HG03095 (cell line): ENCODE measurements around the gene ARFGEF3.
"Not testable (repeated sequence)": the region's sequence is repeated elsewhere in the genome, so short reads cannot be mapped to it uniquely, and the experiment has no call there.

Experiments
- ATAC-seq: cut with Tn5 transposase; IDR thresholded peaks from one replicate; pipeline ENCODE4 v1.9.1; 2021; ENCODE audit warnings: moderate library complexity; ENCODE audit not compliant: unreplicated experiment

Gene ARFGEF3

DNA sequence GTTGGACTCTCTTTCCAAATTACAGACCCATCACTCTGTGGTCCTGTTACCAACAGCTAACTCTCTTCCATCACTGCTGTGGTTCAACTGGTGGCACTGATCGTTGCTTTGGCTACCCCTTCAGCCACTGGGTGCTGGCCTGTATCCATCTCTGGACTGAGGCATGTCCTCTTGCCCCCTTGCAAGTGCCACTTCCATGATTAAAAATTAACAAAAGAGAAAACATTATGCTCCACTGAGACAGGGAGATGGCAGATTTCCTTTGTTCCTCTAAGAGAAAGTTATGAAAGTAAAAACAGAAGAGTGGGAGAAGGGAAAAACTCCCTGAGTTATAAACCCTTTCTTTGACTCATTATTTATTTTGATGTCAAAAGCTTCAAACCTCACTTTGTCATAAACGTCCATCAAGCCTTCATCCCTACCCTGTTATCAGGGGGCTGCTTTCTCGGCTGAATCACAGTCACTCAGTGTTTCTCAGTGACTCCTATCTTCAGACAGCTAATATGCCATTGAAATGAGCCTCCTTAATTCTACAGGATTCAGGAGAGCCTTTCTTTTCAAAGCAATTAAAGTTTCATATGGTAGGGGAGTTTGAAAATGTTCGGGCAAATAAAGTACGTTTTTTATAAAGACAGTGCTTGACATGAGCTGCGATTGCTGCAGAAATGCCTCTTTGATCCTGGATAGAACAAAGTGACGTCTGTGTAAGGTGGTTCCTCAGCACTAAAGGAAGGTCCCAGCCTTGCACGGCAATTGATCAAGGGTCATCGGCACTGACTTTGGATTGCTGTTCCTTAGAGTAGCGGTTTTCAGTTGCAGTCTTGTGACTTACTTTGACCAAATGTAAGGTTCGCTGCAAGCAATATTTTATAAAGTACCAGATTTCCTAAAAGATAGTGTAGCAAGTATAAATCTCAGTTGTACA is 106.5 kb downstream of the ARFGEF3 start:
- no peak for ATAC-seq

DNA sequence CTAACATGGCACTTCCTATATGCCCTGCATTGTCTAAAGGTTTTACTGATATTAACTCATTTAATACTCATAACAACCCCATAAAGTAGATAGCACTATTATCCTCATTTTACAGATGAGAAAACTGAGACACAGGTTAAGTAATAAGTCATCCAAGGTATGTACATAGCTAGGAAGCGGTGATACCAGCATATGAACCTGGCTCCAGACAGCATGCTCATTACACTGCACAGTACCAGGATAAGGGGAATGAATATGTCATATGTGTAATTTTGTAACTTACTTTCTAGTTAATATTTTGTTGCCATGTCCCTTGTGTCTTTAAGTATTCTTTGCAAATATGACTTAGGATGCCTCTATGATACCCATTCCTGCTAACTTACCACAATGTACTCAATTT is 109.7 kb downstream of the ARFGEF3 start:
- ATAC-seq, result no peak

DNA sequence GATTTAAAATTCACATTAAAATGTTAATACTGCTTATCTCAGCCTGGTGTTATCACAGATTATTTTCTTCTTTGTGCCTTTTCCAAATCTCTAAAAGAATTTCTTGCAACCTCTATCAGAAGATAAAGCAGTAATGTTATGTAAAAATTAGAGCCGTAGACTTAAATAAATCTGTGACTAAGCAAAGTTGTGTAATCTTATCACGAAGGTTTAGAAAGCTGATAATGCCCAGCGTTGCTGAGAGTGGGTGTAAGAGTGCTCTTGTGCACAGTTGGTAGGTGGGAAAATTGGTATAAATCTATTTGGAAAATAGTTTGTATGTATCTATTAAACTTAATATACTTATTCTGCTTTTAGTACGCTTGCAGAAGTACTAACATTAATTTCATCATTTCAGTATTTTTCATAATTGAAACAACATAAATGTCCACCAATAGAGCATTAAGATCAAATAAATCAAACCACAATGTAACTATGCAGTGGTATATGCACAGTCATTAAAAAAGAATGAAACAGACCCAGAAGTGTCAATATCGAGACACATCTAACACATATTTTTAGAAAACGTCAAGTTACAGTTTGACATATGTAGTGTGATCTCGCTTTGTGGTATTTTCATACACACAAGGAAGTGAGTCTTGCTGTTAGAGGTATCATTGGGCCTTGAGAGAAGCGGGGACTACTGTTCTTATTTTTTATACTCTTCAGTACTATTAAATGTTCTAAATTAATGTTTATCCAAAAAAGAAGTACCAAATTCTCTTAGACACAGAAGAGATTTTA is 111.0 kb downstream of the ARFGEF3 start:
- no peak for ATAC-seq

DNA sequence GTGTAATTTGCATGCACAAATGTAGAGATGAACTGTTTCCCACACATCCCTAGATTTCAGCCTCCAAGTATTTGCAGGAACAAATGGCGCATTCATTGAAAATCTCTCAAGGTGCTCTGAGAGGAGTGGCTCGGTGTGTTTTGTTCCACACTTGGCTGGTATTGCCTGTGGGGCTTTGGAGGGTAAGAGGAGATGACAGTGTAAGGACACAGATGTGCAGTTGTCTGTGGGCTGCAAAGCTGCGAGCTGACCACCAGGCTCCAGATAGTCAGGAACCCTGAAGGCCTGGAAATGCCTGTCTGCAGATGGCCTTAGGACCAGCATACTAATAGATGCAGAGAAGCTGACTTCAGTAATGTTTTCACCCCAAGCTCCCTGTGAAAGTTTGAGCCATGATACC is 114.2 kb downstream of the ARFGEF3 start:
- ATAC-seq, result no peak

DNA sequence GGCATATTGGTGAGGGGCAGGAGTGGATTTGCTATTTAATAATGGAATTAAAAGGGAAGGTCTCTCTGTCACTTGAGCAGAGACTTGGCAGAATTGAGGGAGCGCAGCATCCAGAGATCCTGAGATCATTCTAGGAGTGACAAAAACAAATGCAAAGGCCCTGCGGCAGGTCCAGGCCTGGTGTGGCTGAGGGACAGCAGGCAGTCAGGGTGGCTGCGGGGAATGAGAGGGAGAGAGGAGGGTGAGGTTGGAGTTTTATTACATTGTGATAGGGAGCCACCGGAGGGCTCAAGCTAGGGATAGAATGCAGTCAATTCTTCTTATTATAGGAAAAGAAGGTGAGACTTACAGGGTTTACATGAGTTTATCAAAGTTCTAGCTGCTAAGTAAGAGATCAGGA is 116.1 kb downstream of the ARFGEF3 start:
- no peak for ATAC-seq

DNA sequence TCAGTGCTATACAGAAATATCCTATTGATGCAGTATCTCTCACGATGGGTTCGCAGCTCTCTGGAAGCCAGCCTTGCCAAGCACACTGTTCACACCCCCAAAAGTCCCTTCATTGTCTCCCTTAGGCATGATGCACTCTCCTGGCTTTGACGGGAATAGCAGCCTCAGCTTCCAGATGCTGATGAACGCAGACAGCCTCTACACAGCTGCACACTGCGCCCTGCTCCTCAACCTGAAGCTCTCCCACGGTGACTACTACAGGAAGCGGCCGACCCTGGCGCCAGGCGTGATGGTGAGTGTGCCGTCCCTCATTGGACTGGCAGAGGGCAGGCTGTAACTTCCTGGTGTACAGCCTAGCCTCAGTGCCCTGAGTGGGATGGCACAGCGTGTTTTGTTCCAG is 116.6 kb downstream of the ARFGEF3 start:
- ATAC-seq, result no peak

DNA sequence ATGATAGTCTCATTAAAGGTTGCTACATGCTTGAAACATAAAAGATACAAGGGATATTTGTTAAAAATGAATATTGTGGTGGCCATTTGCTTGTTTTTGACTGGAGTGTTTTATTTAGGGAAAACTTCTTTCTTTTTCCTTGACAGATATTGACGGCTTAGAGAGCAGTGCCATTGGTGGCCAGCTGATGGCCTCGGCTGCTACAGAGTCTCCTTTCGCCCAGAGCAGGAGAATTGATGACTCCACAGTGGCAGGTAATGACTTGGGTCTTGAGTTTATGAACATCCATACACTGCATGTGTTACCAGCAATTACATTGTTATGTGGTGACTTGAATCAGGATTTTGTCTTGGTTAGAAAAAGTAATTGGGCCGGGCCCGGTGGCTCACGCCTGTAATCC is 124.1 kb downstream of the ARFGEF3 start:
- ATAC-seq, result no peak

DNA sequence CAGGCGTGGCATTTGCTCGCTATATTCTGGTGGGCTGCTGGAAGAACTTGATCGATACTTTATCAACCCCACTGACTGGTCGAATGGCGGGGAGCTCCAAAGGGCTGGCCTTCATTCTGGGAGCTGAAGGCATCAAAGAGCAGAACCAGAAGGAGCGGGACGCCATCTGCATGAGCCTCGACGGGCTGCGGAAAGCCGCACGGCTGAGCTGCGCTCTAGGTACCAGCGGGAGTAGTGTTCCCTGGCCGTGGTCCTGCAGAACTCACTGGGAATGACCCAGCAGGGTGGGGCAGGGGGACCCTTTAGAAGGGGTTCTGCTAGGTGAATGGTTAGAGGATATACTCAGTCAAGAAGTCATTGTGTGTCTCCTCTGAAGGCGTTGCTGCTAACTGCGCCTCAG is 125.0 kb downstream of the ARFGEF3 start:
- ATAC-seq, result no peak

DNA sequence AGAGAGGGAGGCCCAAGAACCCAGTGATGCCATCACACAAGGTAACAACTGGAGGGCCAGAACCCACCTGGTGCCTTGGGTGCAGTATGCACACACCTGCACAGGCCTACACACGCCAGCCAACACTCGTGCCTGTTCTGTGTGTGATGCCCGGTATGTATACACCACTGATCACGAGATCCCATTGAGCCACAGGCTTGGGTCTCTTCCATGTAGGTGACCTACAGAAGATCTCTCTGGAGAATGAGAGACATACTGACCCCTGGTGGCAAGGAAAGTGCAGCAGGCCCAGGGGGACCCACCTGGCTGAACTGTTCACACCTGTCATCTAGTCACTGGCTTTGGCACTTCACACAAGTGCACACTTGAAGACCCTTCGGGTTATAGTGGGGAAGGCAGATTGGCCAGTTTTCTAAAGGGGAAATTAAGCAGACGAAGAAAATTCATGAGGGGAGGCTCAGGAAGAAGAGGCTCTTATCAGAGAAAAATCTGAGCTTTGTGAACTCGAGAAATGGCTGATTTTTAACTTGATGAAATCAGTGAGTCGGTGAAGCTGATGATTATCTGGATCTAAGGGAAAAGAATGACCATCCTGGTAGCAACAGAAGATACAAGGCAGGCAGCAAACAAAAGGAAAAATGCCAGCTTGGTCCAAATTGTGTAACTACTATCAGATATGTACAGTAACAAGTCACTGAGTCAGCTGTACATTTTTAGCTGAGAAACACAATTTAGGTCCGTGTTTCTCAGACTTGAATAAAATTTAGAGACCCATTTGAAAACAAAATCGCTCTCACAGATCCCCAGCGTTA is 125.6 kb downstream of the ARFGEF3 start:
- no peak for ATAC-seq

DNA sequence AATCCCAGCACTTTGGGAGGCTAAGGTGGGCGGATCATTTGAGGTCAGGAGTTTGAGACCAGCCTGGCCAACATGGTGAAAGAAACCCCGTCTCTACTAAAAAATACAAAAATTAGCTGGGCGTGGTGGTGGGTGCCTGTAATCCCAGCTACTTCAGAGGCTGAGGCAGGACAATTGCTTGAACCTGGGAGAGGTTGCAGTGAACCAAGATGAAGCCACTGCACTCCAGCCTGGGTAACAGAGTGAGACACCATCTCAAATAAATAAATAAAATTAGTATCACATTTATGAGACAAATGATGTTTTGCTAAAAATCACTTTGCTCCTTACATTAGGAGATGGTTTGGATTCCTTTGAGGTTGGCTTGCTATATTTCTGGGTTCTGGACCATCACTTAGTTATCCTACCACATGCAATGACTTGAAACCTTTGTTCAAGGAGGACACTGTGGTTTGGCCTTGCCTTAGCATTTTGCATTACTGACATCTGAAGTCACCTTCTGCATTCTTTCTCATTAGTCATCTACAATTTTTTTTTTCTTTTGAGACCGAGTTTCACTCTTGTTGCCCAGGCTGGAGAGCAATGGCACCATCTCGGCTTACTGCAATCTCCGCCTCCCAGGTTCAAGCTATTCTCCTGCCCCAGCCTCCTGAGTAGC is 126.8 kb downstream of the ARFGEF3 start:
- ATAC-seq, result not testable (repeated sequence)

DNA sequence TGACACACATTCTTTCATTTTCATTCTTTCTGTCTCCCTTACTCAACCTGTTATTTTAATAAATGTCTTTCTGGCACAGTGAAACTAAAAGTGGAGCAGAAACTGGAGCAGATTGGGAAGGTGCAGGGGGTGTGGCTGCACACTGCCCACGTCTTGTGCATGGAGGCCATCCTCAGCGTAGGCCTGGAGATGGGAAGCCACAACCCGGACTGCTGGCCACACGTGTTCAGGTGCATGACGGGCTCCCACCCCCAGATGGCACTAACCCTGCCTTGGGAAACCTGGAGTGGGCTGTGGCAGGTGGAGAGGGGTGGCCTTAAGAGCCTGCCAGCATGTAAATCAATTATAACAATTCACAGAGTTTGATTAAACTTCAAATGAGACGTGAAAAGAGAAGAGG is 128.0 kb downstream of the ARFGEF3 start:
- ATAC-seq, result no peak

DNA sequence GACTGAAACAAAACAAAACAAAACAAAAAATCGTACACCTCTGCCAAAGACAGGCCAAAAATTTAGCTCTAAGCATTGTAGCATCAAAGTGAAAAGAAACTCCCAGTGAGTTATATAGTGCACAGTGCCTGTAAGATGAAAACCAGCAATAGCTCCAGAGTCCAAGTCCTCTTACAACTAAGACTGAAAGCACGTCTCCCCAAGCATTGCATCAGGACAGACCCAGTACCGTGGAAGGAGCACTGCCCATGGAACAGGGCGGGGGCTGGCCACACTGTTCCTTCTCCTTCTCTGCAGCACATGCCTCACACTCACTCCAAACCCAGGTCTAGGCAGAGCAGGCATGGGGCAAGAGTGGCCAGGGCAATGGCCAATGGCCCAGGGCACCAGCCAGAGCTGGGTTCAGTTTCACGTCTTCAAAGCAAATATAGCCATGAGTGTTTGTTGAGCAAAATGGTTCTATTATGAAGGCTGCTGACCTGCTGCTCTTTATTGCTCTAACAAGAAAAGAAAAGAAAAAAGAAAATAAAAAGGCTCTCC is 128.8 kb downstream of the ARFGEF3 start:
- no peak for ATAC-seq

DNA sequence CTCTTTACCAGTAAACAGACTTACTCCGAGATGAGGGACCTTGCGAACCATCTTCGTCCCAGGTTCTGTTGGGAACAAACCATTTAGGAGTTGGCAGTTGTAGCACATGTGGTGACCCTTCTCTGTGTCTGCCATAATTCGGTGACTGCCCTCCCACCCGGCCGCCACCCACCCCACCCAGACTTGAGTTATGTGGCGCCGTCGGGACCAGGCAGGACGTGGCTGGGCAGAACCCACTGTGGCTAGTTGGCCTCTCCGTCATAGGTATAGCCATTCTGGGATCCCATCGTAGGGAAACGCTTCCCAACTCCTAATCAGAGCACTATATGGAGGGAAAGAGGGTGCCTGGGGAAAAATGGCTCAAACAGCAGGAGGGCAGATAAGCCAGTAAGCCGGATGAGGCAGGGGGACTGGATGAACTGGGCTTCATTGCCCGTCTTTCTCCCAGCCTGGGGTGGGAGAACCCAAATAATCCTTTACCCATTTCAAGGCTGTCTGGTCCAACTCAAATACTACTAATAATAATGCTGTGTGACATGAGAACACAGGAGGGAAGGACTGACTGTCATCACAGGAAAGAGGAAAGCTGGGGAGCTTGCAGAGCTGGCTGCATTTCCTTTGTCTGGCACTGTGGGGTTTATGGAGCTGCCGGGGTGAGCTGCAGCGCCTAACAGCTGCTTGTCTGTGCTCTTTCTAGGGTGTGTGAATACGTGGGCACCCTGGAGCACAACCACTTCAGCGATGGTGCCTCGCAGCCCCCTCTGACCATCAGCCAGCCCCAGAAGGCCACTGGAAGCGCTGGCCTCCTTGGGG is 129.5 kb downstream of the ARFGEF3 start:
- ATAC-seq, result no peak

DNA sequence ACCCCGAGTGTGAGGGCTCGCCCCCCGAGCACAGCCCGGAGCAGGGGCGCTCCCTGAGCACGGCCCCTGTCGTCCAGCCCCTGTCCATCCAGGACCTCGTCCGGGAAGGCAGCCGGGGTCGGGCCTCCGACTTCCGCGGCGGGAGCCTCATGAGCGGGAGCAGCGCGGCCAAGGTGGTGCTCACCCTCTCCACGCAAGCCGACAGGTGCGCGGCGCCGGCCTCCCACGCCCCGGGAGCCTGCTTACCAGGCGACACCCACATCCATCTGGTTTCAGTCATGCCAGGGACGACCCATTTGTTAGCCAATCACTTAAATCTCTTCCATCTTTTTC is 130.1 kb downstream of the ARFGEF3 start:
- no peak for ATAC-seq

DNA sequence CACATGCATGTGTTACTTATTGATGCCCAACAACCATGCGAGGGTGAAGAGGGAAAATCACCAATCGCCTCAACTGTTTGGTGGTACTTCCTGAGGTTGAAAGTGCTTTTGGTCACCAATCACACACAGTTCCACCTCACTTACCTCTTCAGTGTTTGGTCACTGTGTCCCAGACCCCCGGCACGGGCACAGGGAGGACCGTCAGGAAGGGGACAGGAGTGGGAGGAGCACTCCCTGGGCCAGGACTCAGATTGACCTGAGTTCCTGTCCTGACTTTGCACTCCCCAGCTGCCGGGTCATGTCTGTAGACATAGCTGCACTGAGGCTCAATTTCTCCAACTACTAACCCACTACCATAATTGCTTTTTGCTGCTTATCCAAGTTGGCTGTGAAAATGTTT is 130.7 kb downstream of the ARFGEF3 start:
- no peak for ATAC-seq

DNA sequence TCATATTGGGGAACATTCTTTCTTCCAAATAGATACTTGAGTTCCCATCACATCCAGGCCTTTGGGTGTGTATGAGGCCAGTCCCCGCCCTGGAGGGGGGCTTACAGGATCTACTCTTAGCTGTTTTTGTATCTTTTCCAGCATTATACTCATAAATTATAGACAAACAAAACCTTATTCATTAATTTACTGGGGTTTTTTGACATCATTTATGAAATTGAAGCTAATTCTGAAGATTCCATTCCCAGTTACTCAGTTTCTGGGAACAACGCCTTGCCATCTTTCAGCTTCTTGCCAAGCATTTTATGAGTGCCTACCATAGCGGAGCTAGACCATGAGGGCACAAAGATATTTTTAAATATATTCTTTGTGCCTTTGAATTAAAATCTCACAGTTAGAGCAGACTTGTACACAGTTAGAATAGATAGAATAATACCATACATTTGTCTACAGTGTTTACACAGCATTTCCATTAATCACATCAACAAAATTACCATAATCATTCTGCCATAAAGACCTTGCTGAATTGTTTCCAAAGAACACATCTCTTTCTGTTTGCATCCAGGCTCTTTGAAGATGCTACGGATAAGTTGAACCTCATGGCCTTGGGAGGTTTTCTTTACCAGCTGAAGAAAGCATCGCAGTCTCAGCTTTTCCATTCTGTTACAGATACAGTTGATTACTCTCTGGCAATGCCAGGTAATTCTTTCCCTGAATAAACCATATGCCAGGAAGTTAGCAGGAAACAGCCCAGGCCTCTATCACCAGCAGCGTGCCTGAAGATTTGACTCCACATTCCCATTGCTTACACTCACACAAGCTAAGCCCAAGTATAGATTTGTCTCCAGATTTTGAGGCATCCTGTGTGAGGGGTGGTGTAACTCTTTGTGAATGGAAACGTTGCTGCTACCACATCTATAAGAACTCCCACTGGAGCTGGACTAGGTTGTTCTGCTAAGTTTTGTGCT is 132.0 kb downstream of the ARFGEF3 start:
- ATAC-seq, result no peak

DNA sequence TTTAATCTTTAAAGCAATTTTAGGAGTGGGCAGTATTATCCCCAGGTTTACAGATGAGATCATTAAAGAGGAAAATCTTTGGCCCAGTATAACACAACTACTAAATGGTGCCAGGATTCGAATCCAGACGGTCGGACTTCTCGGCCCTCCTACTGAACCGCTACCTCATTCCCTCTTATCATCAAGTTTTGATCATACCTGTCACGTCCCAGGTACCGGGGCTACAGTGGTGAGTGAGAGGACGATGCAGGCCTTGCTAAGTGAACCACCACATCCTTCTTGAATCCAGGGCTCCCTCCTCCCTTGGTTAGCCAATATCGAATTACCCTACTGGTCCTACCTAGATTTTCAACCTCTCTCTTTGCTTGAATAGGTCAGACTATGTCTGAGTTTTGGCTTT is 134.6 kb downstream of the ARFGEF3 start:
- ATAC-seq, result no peak

DNA sequence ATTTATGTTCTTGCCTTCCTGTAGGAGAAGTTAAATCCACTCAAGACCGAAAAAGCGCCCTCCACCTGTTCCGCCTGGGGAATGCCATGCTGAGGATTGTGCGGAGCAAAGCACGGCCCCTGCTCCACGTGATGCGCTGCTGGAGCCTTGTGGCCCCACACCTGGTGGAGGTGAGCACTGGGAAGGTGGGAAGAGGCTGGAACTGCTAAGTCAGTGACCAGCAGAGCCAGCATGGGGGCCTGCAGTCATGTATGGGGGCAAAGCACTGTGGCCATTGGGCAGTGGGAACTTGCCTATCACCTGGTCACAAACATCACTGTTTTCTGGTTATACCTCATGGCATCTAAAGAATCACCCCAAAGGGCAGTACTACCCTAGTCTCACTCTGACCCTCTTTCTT is 135.0 kb downstream of the ARFGEF3 start:
- no peak for ATAC-seq
